DMS 273 treated with DMSO at 0.1 percent for 48 hours (cell line): ENCODE measurements around the gene GPHN.

Experiments used
- DNase-seq: peaks from one replicate; lab custom pipeline; 2025; lab: John Stamatoyannopoulos, UW

Gene GPHN

DNA sequence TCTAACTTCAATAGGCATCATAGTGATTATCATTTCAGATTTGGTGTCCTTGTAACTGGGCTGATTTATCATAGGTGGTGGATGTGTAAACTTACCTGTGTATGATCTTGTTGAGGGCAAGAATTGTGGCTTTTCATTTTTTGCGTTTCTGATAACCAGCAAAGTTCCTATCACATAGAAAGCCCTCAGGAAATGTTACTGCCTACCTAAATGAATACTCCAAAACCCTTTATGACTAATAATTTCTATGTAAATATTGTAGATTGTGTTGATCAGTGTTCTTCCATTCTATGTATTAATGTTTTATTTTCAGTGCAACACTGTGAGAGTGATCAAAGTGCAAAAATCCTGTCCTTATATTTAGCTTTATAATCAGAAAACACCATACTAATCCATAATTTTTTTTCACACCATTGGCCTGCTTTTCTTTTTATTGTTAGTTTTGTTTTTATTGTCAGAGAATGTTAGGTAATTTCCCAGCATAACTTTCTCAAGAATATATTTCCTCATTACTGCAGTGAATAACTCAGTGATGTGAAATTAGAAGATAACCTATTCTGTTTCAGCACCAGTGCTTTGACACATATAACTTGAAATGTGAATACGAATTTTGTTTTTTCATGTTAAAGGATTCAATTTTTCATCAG is 94.1 kb downstream of the GPHN start:
- DNase-seq = no peak

DNA sequence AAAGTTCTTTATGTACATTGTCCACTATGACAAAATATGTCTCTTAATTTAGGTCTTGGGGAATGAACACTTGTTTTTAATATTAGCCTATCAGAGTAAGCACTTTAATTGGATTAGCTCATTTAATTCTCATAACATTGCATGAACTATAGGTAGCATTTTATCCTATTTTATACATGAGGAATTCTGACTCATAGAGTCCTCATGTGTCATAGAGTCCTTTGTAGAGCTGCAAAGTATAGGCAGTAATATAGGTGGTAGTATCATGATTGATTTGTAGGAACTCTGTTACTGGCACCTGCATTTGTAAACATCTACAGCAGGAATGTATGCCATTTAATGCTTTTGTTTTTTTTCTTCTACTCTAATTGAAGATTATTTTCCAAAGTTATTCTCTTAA is 96.0 kb downstream of the GPHN start:
- DNase-seq = no peak

DNA sequence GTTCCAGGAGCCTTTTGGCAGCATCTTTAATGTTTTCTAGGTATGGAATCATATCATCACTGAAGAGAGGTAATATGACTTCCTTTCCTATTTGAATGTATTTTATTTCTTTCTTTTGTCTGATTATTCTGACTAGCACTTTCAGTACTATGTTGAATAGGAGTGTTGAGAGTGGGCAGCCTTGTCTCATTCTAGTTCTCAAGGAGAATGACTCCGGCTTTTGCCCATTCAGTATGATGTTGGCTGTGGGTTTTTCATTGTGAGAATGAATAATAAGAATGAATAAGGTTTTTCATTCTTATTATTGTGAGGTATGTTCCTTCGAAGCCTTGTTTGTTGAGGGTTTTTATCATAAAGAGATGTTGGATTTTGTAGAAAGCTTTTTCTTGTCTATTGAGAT is 98.9 kb downstream of the GPHN start:
- no peak for DNase-seq

DNA sequence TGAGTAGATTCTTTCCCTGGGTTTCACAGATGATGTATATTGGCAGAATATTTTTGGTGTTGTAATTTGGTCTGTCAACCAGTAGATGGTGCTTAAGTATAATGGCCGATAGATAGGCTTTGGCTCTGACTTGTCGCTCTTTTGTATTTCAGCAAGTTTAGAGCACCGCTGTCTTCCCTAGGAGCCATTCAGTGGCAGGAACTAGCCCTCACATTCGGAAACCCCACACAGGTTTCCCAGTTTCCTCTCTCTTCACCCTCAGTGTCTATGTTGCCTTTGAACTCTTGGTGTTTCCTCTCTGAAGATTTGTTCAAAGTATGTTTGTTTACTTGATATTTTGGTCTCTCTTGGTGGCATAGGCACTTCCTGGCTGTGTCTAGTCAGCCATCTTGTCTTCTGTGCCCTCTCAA is 102.2 kb downstream of the GPHN start:
- no peak for DNase-seq

DNA sequence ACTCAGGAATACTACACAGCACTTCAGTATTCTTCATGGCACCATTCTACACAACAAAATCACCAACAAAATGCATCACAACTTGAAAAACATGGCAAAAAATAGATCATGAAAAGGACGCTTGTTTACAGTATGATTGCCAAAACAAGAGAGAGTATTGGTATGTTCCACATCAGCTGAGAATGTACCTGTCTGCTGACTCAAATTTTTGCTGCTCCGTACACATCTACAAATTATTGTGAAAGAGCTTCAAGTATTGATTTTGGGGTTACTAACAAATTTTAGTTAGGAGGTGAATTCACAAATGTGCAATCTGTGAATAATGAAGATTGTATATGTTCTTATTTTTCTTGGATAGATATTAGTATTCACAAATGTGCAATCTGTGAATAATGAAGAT is 105.4 kb downstream of the GPHN start:
- DNase-seq = no peak

DNA sequence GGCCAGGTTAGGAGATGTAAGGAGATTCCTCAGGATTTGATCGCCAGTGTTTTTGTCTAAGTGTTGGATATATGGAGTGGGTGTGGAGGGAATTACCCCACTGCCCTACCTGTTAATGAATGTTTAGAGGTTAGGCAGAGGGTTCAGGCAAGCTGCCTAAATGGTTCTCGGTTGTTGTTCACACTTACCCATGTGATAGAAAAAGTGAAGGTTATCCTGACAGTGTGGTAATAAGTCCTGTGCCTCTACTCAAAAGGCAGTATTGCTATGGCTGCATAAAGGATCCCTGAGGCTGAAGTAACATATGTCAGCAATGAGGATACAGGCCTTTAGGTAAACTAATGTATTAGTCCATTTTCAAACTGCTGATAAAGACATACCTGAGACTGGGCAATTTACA is 112.0 kb downstream of the GPHN start:
- DNase-seq = no peak

DNA sequence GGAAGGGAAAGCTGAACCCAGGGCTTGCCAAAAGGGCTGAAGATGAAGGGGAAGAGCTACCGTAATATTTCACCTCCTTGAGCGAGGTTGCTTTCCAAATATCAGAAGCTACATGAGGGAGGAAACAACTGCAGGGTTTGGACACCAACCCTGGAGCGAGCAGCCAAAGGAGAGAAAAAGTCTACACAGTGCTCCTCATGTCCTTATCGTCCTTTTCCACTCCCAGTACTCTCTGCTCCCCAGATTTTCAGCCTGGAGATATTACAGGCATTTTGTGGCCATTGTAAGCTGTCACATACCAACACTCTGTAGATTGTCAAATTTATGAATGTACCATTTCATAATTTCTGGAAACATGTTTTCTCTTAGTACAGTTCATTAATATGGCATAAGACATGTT is 115.9 kb downstream of the GPHN start:
- DNase-seq = no peak

DNA sequence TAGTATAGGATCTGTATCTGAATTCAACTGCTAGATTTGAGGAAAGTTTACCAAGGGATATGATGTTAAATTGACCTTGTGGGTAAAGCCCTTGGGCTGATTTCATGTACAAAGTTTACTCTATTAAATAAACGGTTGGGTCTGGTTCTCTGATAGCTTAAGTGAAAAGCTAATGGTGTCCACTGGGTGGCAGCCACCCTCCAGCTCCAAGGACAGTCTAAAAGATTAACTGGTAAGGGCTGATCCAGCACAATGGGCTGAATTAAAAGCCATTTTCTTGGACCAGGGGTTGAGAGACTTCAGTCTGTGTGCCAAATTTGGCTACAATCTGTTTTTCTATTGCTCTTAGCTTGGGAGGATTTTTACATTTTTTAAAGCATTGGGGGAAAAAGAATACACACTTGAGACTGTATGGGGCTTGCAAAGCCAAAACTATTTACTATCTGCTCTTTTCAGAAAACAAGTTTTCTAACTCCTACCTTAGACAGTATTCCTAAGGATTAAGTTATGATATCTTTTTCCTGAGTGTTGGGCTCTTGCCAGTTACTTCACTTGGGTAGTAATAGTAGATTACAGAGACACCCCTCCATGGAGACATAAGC is 116.5 kb downstream of the GPHN start:
- DNase-seq = peak; percentile 7

DNA sequence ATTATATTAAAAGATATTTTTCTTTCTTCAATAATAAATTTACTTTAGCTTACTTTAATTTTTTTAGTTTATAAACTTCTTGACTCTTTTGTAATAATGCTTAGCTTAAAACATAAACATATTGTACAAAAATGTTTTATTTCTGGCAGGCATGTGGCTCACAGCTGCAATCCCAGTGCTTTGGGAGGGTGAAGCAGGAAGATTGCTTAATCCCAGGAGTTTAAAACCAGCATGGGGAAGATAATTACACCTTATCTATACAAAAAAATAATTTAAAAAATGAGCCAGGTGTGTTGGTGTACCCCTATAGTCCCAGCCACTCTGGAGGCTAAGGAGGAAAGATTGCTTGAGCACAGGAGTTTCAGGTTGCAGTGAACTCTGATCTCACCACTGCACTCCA is 120.7 kb downstream of the GPHN start:
- DNase-seq = no peak

DNA sequence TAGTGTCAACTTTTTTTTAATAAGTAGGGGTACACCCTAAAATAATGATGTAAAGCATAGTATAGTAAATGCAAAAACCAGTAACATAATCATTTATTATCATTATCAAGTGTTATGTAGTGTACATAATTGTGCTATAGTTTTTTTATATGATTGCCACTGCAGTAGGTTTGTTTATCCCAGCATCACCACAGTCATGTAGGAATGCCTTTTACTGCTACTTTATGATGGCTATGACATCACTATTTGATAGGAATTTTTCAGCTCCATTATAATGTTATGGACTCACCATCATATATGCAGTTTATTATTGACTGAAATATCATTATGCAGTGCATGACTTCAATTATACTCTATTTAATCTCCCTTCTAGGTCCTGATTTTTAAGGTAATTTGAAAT is 121.6 kb downstream of the GPHN start:
- DNase-seq = no peak

DNA sequence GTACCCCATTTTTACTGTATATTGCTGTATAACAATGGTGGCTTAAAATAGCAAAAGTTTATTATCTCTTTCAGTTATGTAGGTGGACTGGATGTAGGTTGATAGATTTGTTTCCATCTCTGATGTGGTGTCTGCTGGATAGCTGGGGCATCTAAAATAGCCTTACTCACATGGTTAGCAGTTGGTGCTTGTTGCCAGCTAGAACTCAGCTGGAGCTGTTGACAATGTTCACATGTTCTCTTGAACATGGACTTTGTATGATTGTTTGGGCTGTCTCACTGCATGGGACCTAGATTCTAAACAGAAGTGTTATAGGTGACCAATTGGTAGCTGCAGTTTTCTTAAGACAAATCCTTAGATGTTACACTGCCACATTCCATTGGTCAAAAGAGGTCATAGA is 126.9 kb downstream of the GPHN start:
- no peak for DNase-seq

DNA sequence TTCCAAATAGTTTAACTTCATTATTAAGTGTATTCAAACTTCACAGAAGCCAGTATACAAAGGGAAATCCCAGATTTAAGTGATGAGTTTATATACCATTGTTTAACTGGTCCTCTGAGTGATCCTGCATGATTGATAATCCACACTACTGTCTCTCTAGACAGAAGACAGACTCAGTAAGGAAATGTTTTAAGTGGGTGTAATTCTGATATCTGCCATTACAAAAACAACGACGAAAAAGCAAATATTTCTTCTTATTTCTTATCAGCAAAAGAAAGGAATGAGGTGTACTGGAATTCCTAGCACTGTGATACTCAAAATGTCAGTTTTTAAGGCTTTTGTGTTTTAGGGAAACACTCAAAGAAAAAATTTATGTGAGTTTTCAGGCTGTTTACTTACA is 127.5 kb downstream of the GPHN start:
- DNase-seq = no peak

DNA sequence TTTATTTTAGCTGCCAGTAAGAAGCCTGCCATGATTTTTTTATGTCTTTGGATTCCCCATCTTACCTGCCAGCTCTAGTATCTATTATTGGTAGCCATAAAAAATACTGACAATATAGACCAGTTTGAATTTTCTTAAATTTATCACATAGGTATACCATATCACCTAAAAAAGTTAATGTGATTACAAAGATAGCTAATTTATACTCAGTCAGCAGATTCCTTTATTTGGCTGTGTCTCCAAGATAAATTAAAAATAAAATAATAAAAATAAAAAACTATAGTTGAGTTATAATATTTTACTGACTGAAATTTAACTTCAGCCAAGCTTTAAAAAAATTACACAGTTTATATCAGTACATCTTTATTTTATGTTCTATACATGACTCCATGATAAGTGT is 128.3 kb downstream of the GPHN start:
- DNase-seq = no peak

DNA sequence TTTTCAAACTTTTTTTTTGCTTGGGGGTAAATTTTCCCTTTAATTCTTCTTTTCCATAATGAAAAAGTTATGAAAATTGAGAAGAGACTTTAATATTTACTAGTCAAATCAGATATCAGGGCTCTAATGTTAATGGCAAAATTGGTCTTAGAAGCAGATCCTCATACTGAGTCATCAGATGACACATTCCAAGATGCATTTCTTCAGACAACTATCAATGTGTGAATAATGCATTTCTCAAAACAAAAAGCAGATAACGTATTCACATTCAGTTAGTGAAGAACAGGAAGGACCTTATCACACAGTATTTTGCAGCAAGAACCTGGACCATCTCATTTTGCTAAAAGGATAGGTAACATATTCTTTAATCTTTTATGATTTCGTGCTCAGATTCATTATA is 130.7 kb downstream of the GPHN start:
- no peak for DNase-seq

DNA sequence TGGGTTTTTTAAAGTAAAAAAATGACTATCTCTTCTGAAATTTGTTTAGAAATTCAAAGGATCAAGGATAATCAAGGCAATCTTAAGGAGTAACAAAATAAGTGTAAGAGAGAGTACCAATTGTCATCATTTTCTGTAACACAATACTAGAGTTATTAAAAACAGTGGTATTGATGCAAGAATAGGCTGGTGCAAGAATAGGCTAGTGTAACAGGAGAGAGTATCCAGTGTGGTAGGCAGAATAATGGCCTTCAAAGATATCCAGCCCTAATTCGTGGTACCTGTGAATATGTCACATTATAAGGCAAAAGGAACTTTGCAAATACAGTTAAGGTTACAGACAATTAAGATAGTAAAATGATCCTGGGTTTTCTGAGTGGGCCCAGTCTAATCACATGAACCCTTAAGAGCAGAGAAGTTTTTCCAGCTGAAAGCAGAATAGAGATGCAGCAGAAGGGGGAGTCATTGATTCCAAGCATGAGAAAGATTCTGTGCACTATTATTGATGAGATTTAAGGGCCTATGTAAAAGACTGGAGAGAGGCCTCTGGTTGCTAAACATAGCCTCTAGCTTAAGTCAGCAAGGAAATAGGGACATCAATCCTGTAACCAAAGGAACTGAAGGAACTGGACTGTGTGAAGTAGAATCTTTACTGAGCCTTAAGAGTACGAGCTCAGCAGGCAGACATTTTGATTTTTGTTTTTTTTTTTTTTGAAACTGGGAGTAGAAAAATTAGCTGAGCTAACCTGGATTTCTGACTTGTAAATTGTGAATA is 134.1 kb downstream of the GPHN start:
- no peak for DNase-seq

DNA sequence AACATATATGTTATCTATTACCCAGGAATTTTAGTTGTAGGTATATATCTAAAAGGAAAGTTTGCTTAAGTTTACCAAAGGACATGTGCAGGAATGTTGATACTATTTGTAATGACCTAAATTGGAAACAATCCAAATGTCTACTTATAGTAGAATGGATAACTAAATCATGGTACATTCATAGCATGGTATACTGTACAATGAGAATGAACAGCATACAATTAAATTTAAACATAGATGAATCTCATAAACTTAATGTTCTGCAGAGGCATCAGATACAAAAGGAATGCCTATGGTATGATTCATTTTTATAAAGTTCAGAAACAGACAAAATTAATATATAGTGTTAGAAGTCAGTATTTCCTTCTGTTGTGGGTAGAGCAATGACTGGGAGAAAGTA is 135.4 kb downstream of the GPHN start:
- DNase-seq = no peak

DNA sequence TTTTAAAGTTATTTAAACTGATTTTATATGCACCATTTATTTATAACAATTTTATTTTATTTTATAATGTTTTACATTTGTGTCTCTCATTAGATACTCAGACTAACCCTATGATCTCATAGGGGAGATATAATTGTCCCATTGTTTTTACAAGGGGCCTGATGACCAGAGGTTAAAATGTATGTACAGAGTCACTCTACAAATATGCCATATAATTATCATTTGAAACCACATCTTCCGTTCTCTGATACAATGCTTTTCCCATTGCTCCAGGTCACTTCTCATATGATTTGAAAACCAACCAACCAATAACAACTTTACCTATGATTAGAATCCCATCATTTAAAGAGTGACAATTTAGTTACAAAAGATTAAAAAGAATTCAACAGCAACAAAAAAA is 137.8 kb downstream of the GPHN start:
- no peak for DNase-seq

DNA sequence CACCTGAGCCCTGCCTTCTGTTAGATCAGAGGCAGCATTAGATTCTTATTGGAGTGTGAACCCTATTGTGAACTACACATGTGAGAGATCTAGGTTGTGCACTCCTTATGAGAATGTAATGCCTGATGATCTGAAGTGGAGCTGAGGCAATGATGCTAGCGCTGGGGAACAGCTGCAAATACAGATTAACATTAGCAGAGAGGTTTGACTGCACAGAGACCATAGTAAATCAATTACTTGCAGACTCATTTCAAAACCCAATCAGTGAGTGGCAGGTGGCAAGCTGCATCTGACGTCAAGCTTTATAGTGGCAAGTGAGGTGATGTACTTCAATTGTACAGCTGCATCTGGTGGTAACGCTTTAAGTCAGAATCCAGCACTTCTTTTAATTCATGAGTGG is 141.6 kb downstream of the GPHN start:
- no peak for DNase-seq

DNA sequence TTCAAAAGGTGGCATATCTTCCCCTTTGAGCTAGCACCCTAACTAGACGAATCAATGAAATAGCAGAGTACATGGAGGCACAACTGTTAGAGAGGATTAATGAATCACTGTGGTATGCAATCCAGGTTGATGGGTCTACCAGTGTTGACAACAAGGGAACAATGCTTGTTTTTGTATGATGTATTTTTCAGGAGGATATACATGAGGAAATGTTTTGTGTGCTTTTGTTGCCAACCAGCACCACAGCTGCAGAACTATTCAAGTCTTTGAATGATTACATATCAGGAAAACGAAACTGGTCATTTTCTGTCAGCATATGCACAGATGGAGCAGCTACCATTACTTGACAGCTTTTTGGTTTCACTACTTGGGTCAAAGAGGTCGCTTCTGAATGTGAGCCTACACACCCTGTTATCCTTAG is 142.6 kb downstream of the GPHN start:
- DNase-seq = no peak

DNA sequence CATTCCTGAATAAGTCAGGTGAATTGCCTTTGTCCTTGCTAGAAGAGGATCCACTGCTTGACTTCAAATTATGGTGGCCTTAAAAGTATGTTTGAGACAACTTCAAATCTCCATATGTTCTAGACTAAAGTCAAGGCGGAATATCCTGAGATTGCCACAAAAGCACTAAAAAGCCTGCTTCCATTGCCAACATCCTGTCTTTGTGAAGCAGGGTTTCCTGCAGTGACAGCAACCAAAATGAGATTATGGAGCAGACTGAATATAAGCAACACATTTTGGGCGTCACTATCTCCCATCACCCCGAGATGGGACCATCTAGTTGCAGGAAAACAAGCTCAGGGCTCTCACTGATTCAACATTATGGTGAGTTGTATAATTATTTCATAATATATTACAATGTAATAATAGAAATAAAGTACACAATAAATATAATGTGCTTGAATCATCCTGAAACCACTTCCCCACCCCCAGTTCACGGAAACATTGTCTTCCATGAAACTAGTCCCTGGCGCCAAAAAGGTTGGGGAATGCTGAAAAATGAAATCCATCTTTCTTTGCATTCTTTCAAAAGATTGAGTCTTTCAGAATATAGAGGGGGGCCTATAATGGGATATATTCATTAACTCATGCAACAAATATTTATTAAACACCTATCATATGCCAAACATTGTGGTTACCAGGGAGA is 143.7 kb downstream of the GPHN start:
- no peak for DNase-seq

DNA sequence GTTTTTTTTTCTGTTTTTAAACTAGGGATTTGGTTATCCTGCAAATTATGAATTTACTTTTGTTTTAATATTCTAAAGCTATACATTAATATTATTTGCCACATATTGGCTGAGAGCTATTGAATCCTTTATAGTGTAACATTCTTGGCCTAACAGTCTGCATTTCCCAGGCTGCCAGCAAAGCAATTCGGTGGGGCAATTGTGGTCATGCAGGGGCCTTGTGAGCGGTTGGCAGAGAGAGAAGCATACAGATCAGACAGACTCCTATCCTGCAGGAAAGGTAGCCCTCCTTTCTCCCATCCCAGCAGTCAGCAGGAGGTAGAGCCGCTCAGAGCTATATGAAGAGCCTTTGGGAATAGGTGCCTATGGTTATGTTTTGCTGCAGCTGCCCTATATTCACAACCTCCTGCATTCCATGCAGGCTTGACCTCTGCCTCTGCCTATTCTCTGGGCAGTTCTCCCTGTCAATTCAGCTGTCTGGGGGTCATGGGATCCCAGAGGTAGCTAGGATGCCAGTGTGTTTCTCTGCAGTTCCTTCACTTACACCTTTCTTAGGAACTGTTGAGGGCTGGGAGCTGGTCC is 144.7 kb downstream of the GPHN start:
- DNase-seq = no peak

DNA sequence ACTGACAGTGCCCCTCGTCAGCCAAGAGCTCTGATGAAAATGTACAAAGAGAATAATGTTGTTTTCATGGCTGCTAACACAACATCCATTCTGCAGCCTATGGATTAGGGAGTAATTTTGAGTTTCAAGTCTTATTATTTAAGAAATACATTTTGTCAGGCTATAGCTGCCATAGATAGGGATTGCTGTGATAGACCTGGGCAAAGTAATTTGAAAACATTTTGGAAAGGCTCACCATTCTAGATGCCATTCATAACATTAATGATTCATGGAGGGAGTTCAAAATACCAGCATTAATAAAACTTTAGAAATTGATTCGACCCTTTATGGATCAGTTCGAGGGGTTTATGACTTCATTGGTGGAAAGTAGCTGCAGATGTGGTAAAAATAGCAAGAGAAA is 149.8 kb downstream of the GPHN start:
- no peak for DNase-seq

DNA sequence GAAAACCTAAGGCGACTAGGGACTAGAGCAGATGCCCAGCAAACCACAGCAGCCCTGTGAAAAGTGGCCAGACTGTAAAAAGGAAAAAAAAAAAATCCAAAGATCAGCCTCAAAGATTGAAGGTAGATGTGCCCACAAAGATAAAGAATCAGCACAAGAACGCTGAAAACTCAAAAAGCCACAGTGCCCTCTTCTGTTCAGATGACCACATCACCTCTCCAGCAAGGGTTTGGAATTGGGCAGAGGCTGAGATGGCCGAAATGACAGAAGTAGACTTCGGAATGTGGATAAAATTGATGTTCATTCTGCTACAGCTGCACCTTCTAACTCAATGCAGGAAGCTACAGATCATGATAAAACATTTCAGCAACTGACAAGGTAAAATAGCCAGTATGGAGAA is 154.4 kb downstream of the GPHN start:
- DNase-seq = no peak
